GM23248 (cell line): ENCODE results near the gene SPSB4. TPM values are rescaled to one million over a fixed set of nuclear protein-coding genes. Genes with fewer than 3 reads are reported as not detected.

Source experiments
- DNase-seq: peaks from one replicate; pipeline ENCODE4 v3.0.0-alpha.2; 2015
- H2AFZ ChIP-seq: fragments of 200-600 bp; sonication (generic); 2 replicates; pipeline ENCODE4 v1.6.1; 2016; ENCODE audit warnings: antibody characterized with exemption
- H3F3A ChIP-seq: fragments of 200-600 bp; sonication (generic); 2 replicates; pipeline ENCODE4 v1.6.1; 2016; ENCODE audit warnings: mild to moderate bottlenecking, antibody characterized with exemption, mixed run types; ENCODE audit not compliant: insufficient read depth
- H3K27ac ChIP-seq: fragments of 200-600 bp; sonication (generic); 2 replicates; pipeline ENCODE4 v1.5.1; 2016; ENCODE audit warnings: mild to moderate bottlenecking
- H3K27me3 ChIP-seq: fragments of 200-600 bp; sonication (generic); replicated peaks from 2 replicates; pipeline ENCODE4 v1.6.1; 2016; ENCODE audit warnings: mild to moderate bottlenecking; ENCODE audit not compliant: insufficient read depth
- H3K36me3 ChIP-seq: fragments of 200-600 bp; sonication (generic); 2 replicates; pipeline ENCODE4 v1.6.1; 2016; ENCODE audit warnings: low read depth, mild to moderate bottlenecking
- H3K4me1 ChIP-seq: fragments of 200-600 bp; sonication (generic); 2 replicates; pipeline ENCODE4 v1.6.1; 2016; ENCODE audit warnings: mild to moderate bottlenecking; ENCODE audit not compliant: insufficient read depth
- H3K4me2 ChIP-seq: fragments of 200-600 bp; sonication (generic); one replicate; pipeline ENCODE4 v1.6.1; 2016; ENCODE audit warnings: mild to moderate bottlenecking; ENCODE audit not compliant: unreplicated experiment
- H3K4me3 ChIP-seq: fragments of 200-600 bp; sonication (generic); 2 replicates; pipeline ENCODE4 v1.5.1; 2016; ENCODE audit warnings: mild to moderate bottlenecking
- H3K79me2 ChIP-seq: fragments of 200-600 bp; sonication (generic); 2 replicates; pipeline ENCODE4 v1.6.1; 2016; ENCODE audit warnings: mild to moderate bottlenecking; ENCODE audit not compliant: insufficient read depth
- H3K9ac ChIP-seq: fragments of 200-600 bp; sonication (generic); 2 replicates; pipeline ENCODE4 v1.6.1; 2016; ENCODE audit warnings: mild to moderate bottlenecking
- H3K9me2 ChIP-seq: fragments of 200-600 bp; sonication (generic); 2 replicates; pipeline ENCODE4 v1.6.1; 2016; ENCODE audit warnings: mixed run types, mild to moderate bottlenecking, moderate library complexity; ENCODE audit not compliant: insufficient read depth
- H3K9me3 ChIP-seq: fragments of 200-600 bp; sonication (generic); one replicate; pipeline ENCODE4 v1.6.1; 2017; ENCODE audit warnings: low read depth
- H4K20me1 ChIP-seq: fragments of 200-600 bp; sonication (generic); 2 replicates; pipeline ENCODE4 v1.6.0; 2016; ENCODE audit not compliant: insufficient read depth
- EZH2 ChIP-seq: fragments of 200-600 bp; sonication (generic); IDR thresholded peaks from 2 replicates; pipeline ENCODE4 v1.6.1; 2018; ENCODE audit warnings: antibody characterized with exemption, mild to moderate bottlenecking; ENCODE audit not compliant: insufficient read depth, poor library complexity, severe bottlenecking
- EZH2phosphoT487 ChIP-seq: fragments of 200-600 bp; sonication (generic); IDR thresholded peaks from 2 replicates; pipeline ENCODE4 v1.6.1; 2018; ENCODE audit warnings: antibody characterized with exemption, moderate library complexity, mild to moderate bottlenecking, low read depth; ENCODE audit not compliant: insufficient read depth
- WGBS, 2 experiments: methylation state at CpG; one replicate each; pipeline ENCODE4 v1.1.6; 2015 to 2017; ENCODE audit warnings: low lambda C conversion rate in 2 of 2, low coverage in 1 of 2; ENCODE audit errors: missing lambda C conversion rate in 2 of 2; 5-methylcytosine and 5-hydroxymethylcytosine counted together
- in situ Hi-C: fragments of 300-500 bp; cut with MboI; formaldehyde crosslinking; loops from 2 replicates; pipeline ENCODE4 v1.15.0; 2020
- polyA plus RNA-seq: library from polyadenylated mRNA; unstranded; fragments of >200 nt; fragmentation: Nextera tagmentation; extraction: Ambion mirVana; gene quantifications from 2 replicates; pipeline ENCODE4 v1.2.1, GENCODE V29; 2016
- total RNA-seq: library from RNA; depleted of rRNA; stranded (reverse); fragments of >200 nt; shearing (Covaris generic); gene quantifications from 2 replicates; pipeline ENCODE4 v1.2.3, GENCODE V29; 2014

Gene SPSB4
- total and polyA plus RNA-seq, 2 experiments from 2014 or later, result not detected

DNA sequence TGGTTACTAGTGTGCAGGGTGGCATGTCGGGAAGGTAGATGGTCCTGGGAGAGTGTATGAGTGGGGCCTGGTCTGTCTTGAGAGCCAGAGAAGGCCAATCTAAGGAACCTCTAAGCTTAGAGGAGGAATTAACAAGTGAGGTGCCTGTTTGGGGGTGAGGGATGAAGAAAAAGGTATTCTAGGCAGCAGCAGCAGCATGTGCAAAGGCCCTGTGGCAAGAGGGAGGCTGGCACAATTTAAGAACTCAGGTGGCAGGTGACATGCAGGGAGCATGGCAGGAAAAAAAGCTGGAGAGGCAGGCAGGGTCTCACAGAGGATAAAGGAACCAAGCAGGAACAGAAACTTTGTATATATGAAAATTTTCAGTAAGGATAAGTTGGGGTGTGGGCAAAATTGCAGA, 51.2 kb downstream of the SPSB4 start:
- no peak overlapping the region for H3K4me2 ChIP-seq
- in situ Hi-C loops, result no loop called here
- 62 to 67% methylated on average over 1 of the region's 1 CpG for WGBS, 2 experiments
- TF ChIP-seq EZH2, result no peak
- no peak for TF ChIP-seq EZH2phosphoT487
- H3K27me3 ChIP-seq, result no peaks in the 10 kb centered on the region
- no peak overlapping the region for H3K9ac ChIP-seq
- no peaks in the 10 kb centered on the region for H3K4me1 ChIP-seq
- no peak overlapping the region for H2AFZ ChIP-seq
- no peaks in the 10 kb centered on the region for H3K79me2 ChIP-seq
- no peaks in the 10 kb centered on the region for H3K9me3 ChIP-seq
- DNase-seq, result no peak
- H3K36me3 ChIP-seq, result no peaks in the 10 kb centered on the region
- no peaks in the 10 kb centered on the region for H3F3A ChIP-seq
- H3K27ac ChIP-seq, result no peak overlapping the region
- no peak overlapping the region for H3K4me3 ChIP-seq
- H4K20me1 ChIP-seq, result no peaks in the 10 kb centered on the region
- no peaks in the 10 kb centered on the region for H3K9me2 ChIP-seq

DNA sequence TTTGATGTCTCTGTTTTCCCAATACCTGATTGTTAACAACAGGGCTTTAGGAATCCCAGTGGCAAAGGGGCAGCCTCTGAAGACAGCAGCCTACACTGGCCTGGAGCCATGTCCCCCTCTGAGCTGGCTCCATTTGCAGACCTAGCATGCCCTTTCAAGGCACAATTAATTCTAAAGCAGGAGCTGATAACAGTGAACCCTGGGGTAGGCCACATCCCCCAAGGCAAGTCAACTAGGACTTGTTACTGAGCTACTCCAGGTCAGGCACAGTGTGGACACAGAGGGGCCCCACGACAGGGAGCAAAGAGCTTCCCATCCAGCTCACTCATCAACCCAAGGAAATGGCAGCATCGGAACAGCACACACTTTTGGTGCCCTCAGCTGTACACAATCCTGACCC, 51.9 kb downstream of the SPSB4 start:
- Histone ChIP-seq H3K4me3 (no peak overlapping the region), H3F3A (no peaks in the 10 kb centered on the region), H3K79me2 (no peaks in the 10 kb centered on the region), H4K20me1 (no peaks in the 10 kb centered on the region), H3K9me3 (no peaks in the 10 kb centered on the region), H2AFZ (no peak overlapping the region), H3K4me2 (no peak overlapping the region), H3K9ac (no peak overlapping the region), H3K27me3 (no peaks in the 10 kb centered on the region), H3K27ac (no peak overlapping the region), H3K36me3 (no peaks in the 10 kb centered on the region), H3K4me1 (no peaks in the 10 kb centered on the region), H3K9me2 (no peaks in the 10 kb centered on the region)
- no peak for DNase-seq
- 45 to 48% methylated on average over 2 of the region's 2 CpGs for WGBS, 2 experiments
- in situ Hi-C loops, result no loop called here
- no peak for TF ChIP-seq EZH2
- no peak for TF ChIP-seq EZH2phosphoT487

DNA sequence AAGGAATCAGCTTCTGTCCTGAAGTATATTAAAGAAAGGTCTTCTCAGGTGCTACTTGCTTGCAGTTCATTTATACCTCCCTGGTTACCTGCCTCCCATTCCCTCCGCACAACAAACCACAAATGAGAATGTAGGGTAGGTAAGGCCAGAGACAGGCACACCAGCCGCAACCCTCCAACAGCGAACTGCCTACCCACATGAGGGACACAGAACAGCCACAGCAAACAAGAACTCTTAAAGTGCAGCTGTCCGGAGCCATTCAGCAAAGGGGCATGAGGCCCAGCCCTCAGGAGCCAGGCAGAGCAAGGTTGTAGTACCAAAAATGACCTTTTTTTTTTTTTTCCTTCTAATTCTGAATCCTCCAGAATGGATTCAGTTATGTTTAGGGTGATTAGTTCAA, 52.4 kb downstream of the SPSB4 start:
- H3K27me3 ChIP-seq, result no peaks in the 10 kb centered on the region
- H3F3A ChIP-seq, result no peaks in the 10 kb centered on the region
- no peak for DNase-seq
- H3K9me3 ChIP-seq, result no peaks in the 10 kb centered on the region
- no peak for TF ChIP-seq EZH2
- TF ChIP-seq EZH2phosphoT487, result no peak
- no peak overlapping the region for H3K4me2 ChIP-seq
- in situ Hi-C loops, result no loop called here
- WGBS, 2 experiments, result 72 to 86% methylated on average over 4 of the region's 4 CpGs
- H3K9ac ChIP-seq, result no peak overlapping the region
- H3K4me1 ChIP-seq, result no peaks in the 10 kb centered on the region
- H3K79me2 ChIP-seq, result no peaks in the 10 kb centered on the region
- no peaks in the 10 kb centered on the region for H3K36me3 ChIP-seq
- no peaks in the 10 kb centered on the region for H4K20me1 ChIP-seq
- no peak overlapping the region for H2AFZ ChIP-seq
- H3K9me2 ChIP-seq, result no peaks in the 10 kb centered on the region
- no peak overlapping the region for H3K27ac ChIP-seq
- no peak overlapping the region for H3K4me3 ChIP-seq

DNA sequence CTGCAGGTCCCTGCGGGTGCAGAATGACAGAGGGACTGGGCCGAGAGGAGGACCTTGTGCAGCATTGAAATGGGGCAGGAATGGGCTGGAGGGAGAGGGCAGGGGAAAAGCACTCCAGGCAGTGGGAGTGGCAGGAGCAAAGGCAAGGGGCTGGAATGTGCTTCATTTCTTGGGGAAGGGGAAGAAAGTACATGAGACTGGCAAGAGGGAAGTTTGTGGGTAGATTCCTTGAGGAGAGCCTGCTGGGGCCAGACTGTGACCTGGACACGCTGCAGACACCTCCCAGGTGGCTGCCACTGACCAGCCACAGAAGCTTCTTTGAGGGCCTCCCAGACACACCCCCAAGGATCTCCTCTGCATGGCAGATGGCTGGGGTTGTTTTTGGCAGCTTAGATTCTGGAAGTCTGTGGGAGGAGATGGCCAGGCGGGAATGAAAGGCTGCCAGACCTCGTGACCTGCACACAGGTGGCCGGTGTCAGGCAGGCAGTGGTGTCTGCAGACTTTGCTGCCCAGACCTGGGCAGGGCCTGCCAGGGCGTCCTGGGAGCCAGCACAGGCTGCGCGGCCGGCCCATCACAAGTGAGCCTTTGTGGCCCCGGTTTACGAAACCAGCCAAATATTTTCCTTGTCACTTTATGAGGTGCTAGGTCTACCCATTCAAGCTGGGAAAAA, 53.1 kb downstream of the SPSB4 start:
- H3K79me2 ChIP-seq, result no peaks in the 10 kb centered on the region
- H3K36me3 ChIP-seq, result no peaks in the 10 kb centered on the region
- no peak overlapping the region for H3K27ac ChIP-seq
- in situ Hi-C loops, result no loop called here
- no peaks in the 10 kb centered on the region for H3K27me3 ChIP-seq
- no peaks in the 10 kb centered on the region for H4K20me1 ChIP-seq
- no peaks in the 10 kb centered on the region for H3K9me2 ChIP-seq
- no peaks in the 10 kb centered on the region for H3F3A ChIP-seq
- H3K4me2 ChIP-seq, result no peak overlapping the region
- no peak overlapping the region for H2AFZ ChIP-seq
- H3K4me3 ChIP-seq, result no peak overlapping the region
- no peaks in the 10 kb centered on the region for H3K4me1 ChIP-seq
- no peak for DNase-seq
- no peak overlapping the region for H3K9ac ChIP-seq
- 60 to 66% methylated on average over 12 of the region's 12 CpGs for WGBS, 2 experiments
- no peak for TF ChIP-seq EZH2
- no peak for TF ChIP-seq EZH2phosphoT487
- H3K9me3 ChIP-seq, result no peaks in the 10 kb centered on the region
